HCT116 (cell line): ENCODE measurements around the gene ARMH4.

ENCODE experiments used
- CTCF ChIP-seq, 3 experiments: fragments of 200-600 bp in 1 of 3; sonication (generic) in 1 of 3; IDR thresholded peaks in 2 of 3; conservative IDR thresholded peaks in 1 of 3; 2 replicates each; pipeline ENCODE4 v1.5.1; 2012 to 2017; ENCODE audit warnings: low read depth in 2 of 3, low read length in 2 of 3, antibody characterized with exemption in 1 of 3, borderline replicate concordance in 1 of 3, control low read depth in 1 of 3, mild to moderate bottlenecking in 1 of 3, mixed read lengths in 1 of 3, mixed run types in 1 of 3, moderate library complexity in 1 of 3; ENCODE audit not compliant: insufficient read depth in 1 of 3
- EZH2 ChIP-seq: fragments of 200-600 bp; sonication (generic); IDR thresholded peaks from 2 replicates; pipeline ENCODE4 v1.6.1; 2017; ENCODE audit warnings: antibody characterized with exemption, mixed run types
- POLR2AphosphoS5 ChIP-seq: IDR thresholded peaks from 2 replicates; pipeline ENCODE4 v1.6.1; 2011; ENCODE audit warnings: mild to moderate bottlenecking, low read depth, low read length, moderate library complexity
- ZNF274 ChIP-seq: fragments of 200-500 bp; sonication (Bioruptor generic); IDR thresholded peaks from 2 replicates; pipeline ENCODE4 v1.6.1; 2014; ENCODE audit warnings: mild to moderate bottlenecking, low read depth, low read length, inconsistent platforms

DNA sequence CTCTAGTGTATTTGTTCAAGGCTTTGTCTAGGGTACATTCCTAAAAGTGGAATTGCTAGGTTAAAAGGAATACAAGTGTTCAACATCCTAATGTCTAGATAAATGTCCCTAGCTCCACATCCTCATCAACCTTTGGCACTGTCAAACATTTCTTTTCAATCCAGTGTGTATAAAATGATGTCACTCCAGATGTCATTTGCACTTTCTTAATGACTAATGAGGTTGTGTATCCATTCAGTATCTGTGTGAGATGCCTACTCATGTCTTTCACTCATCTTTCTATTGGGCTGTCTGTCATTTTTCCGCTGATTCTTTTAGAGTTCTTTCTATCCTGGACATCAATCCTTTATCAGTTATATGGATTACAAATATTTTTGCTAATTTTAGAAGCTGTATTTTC, 43.3 kb downstream of the ARMH4 start:
- TF ChIP-seq CTCF (IDR thresholded peaks at IDR 0.05 in 2 of 3, conservative IDR thresholded peaks at IDR 0.05 in 1 of 3; ENCODE audit: borderline replicate concordance in 1 of 3, insufficient read depth in 1 of 3, low read depth in 2 of 3, low read length in 2 of 3): no peak
- no peak for TF ChIP-seq EZH2
- TF ChIP-seq POLR2AphosphoS5: no peak
- TF ChIP-seq ZNF274: no peak
